Measurements from ENCODE around the gene TTC21B. TPM values are rescaled to one million over a fixed set of nuclear protein-coding genes. Genes with fewer than 3 reads are reported as not detected.

Gene TTC21B
- total RNA-seq, 4 donors from 2014 or later = 26.2 to 38.1 (median 30.7) TPM

GRCh38 chr2:165897726-165898125 lies 55.9 kb downstream of the TTC21B start:
- TF ChIP-seq CTCF (IDR thresholded peaks at IDR 0.05; ENCODE audit: low read depth) = no peak

GRCh38 chr2:165897074-165897473 lies 56.5 kb downstream of the TTC21B start:
- TF ChIP-seq CTCF (IDR thresholded peaks at IDR 0.05; ENCODE audit: low read depth) = no peak

GRCh38 chr2:165895974-165896373 lies 57.6 kb downstream of the TTC21B start:
- no peak for TF ChIP-seq CTCF (IDR thresholded peaks at IDR 0.05; ENCODE audit: low read depth)

GRCh38 chr2:165893556-165893955 lies 60.0 kb downstream of the TTC21B start:
- TF ChIP-seq CTCF (IDR thresholded peaks at IDR 0.05; ENCODE audit: low read depth) = no peak

GRCh38 chr2:165892526-165892925 lies 61.0 kb downstream of the TTC21B start:
- TF ChIP-seq CTCF (IDR thresholded peaks at IDR 0.05; ENCODE audit: low read depth) = no peak

- no peak for TF ChIP-seq CTCF (IDR thresholded peaks at IDR 0.05; ENCODE audit: low read depth)
Observed at GRCh38 chr2:165891943-165892342, 61.6 kb downstream of the TTC21B start.

GRCh38 chr2:165891345-165891744 lies 62.2 kb downstream of the TTC21B start:
- no peak for TF ChIP-seq CTCF (IDR thresholded peaks at IDR 0.05; ENCODE audit: low read depth)
